H1 (cell line): ENCODE results near the gene ZNF808. TPM values are rescaled to one million over a fixed set of nuclear protein-coding genes. Genes with fewer than 3 reads are reported as not detected.

ENCODE experiments used
- ATF2 ChIP-seq: IDR thresholded peaks from 2 replicates; pipeline ENCODE4 v1.6.1; 2012; ENCODE audit warnings: low read length, inconsistent platforms
- ATF3 ChIP-seq: IDR thresholded peaks from 2 replicates; pipeline ENCODE4 v1.6.1; 2011; ENCODE audit warnings: low read depth, mild to moderate bottlenecking, low read length; ENCODE audit not compliant: insufficient read depth
- BRCA1 ChIP-seq: IDR thresholded peaks from 2 replicates; pipeline ENCODE4 v1.6.1; 2012; ENCODE audit warnings: low read depth, low read length, improper control_type of control experiment
- CBX5 ChIP-seq: fragments of 300-800, 300-1000 bp; sonication (generic); IDR thresholded peaks from 2 replicates; pipeline ENCODE4 v1.7.1; 2016; ENCODE audit warnings: antibody characterized with exemption, low read length, low read depth
- CBX8 ChIP-seq: fragments of 300-800, 300-1000 bp; sonication (generic); IDR thresholded peaks from 2 replicates; pipeline ENCODE4 v1.7.1; 2016; ENCODE audit warnings: low read depth, low read length, borderline replicate concordance
- CEBPB ChIP-seq: IDR thresholded peaks from 2 replicates; pipeline ENCODE4 v1.6.1; 2012; ENCODE audit warnings: low read depth, low read length
- CHD1 ChIP-seq: IDR thresholded peaks from 2 replicates; pipeline ENCODE4 v1.6.1; 2012; ENCODE audit warnings: low read depth, low read length, improper control_type of control experiment
- E2F6 ChIP-seq: IDR thresholded peaks from 2 replicates; pipeline ENCODE4 v1.6.1; 2012; ENCODE audit warnings: inconsistent platforms
- EGR1 ChIP-seq: IDR thresholded peaks from 2 replicates; pipeline ENCODE4 v1.6.1; 2011; ENCODE audit warnings: low read depth, low read length, borderline replicate concordance
- HDAC2 ChIP-seq, 2 experiments: fragments of 300-600 bp in 1 of 2; sonication (generic) in 1 of 2; IDR thresholded peaks; 2 replicates each; pipeline ENCODE4 v1.6.1; 2011 to 2012; ENCODE audit warnings: low read depth in 2 of 2, low read length in 2 of 2, mild to moderate bottlenecking in 2 of 2, moderate library complexity in 2 of 2, borderline replicate concordance in 1 of 2, inconsistent platforms in 1 of 2
- JUN ChIP-seq: IDR thresholded peaks from 2 replicates; pipeline ENCODE4 v1.6.1; 2011; ENCODE audit warnings: low read depth, mild to moderate bottlenecking, improper control_type of control experiment, low read length
- JUND ChIP-seq: IDR thresholded peaks from 2 replicates; pipeline ENCODE4 v1.6.1; 2011; ENCODE audit warnings: mild to moderate bottlenecking, improper control_type of control experiment, low read length
- POLR2AphosphoS5 ChIP-seq: IDR thresholded peaks from 2 replicates; pipeline ENCODE4 v1.6.1; 2011; ENCODE audit warnings: low read depth, low read length
- RBBP5 ChIP-seq: IDR thresholded peaks from 2 replicates; pipeline ENCODE4 v1.7.1; 2012; ENCODE audit warnings: low read depth, mild to moderate bottlenecking, inconsistent platforms, low read length, moderate library complexity, borderline replicate concordance
- RNF2 ChIP-seq: fragments of 200-900, 300-1000 bp; sonication (generic); IDR thresholded peaks from 2 replicates; pipeline ENCODE4 v1.7.1; 2016; ENCODE audit warnings: borderline replicate concordance, low read depth, mild to moderate bottlenecking, antibody characterized with exemption, low read length; ENCODE audit not compliant: poor library complexity, severe bottlenecking; ENCODE audit errors: missing control alignments
- SIN3A ChIP-seq, 2 experiments: IDR thresholded peaks in 1 of 2; conservative IDR thresholded peaks in 1 of 2; 2 replicates each; pipeline ENCODE4 v1.6.1; 2011 to 2012; ENCODE audit warnings: low read length in 2 of 2, improper control_type of control experiment in 1 of 2, low read depth in 1 of 2, mild to moderate bottlenecking in 1 of 2
- SRF ChIP-seq: IDR thresholded peaks from 2 replicates; pipeline ENCODE4 v1.6.1; 2011; ENCODE audit warnings: mild to moderate bottlenecking, low read depth, low read length, moderate library complexity
- TBP ChIP-seq: IDR thresholded peaks from 2 replicates; pipeline ENCODE4 v1.6.1; 2011; ENCODE audit warnings: low read depth, low read length, improper control_type of control experiment
- TEAD4 ChIP-seq: IDR thresholded peaks from 2 replicates; pipeline ENCODE4 v1.6.1; 2012; ENCODE audit warnings: low read depth, low read length, inconsistent platforms, mixed read lengths
- ZNF274 ChIP-seq: IDR thresholded peaks from 2 replicates; pipeline ENCODE4 v1.7.0; 2012; ENCODE audit warnings: low read length, borderline replicate concordance; ENCODE audit errors: extremely low read depth
- polyA plus RNA-seq, 7 experiments: library from polyadenylated mRNA; depleted of rRNA in 3 of 7; stranded (reverse) in 5 of 7; unstranded in 2 of 7; fragments of >200 nt in 5 of 7; fragments of 200-250 nt in 2 of 7; gene quantifications; 1 replicate in 5 of 7; 2 replicates in 1 of 7; 4 replicates in 1 of 7; pipeline versions ENCODE4 v1.2.1 to v1.2.3, GENCODE V29; 2011 to 2013; ENCODE audit warnings: missing spikeins in 2 of 7, mixed read lengths in 2 of 7
- total RNA-seq: library from RNA; stranded (reverse); fragmentation: NEBNext Ultra II Directional; extraction: Animal tissue kit (Norgen Biotek cat#: 25700); gene quantifications from 2 replicates; pipeline ENCODE4 v1.2.1, GENCODE V29; 2021

The ZNF808 gene
- total and polyA plus RNA-seq, 2 of the 8 experiments (the other 6 are each of a cell fraction or from before 2014, with no cell fraction given): 3.9 to 25.9 TPM

- TF ChIP-seq SIN3A (conservative IDR thresholded peaks at IDR 0.05 in 1 of 2, IDR thresholded peaks at IDR 0.05 in 1 of 2; ENCODE audit: low read depth in 1 of 2, low read length in 2 of 2): peak; percentile 67 to 75; a peak in 2 of 4 replicates
- peak; percentile 96 for TF ChIP-seq POLR2AphosphoS5
- peak; percentile 60; the same call in 1 of the 2 replicates for TF ChIP-seq SRF
- no peak for TF ChIP-seq ATF3
- no peak for TF ChIP-seq JUND
- TF ChIP-seq RBBP5: peak; percentile 66; the same call in 1 of the 2 replicates
- TF ChIP-seq CBX5: no peak
- TF ChIP-seq E2F6: peak; percentile 5; the same call in 1 of the 2 replicates
- TF ChIP-seq EGR1: no peak
- 0 out of 4 replicates have a peak, but pooled peaks have one; percentile 38 to 75 for TF ChIP-seq HDAC2 (IDR thresholded peaks at IDR 0.05; ENCODE audit: borderline replicate concordance in 1 of 2, low read depth in 2 of 2, low read length in 2 of 2)
- TF ChIP-seq CBX8: no peak
- no peak for TF ChIP-seq ZNF274
- no peak for TF ChIP-seq CHD1
- TF ChIP-seq ATF2: no peak
- TF ChIP-seq BRCA1: no peak
- no peak for TF ChIP-seq JUN
- no peak for TF ChIP-seq CEBPB
- TF ChIP-seq TEAD4: no peak
- no peak for TF ChIP-seq RNF2
- TF ChIP-seq TBP: peak; percentile 72; the same call in 1 of the 2 replicates
Observed at GRCh38 chr19:52570000-52570861, 42.8 kb downstream of the ZNF808 start, which contains the start of gene ZNF701 (continued).
